Activated naive CD4-positive, alpha-beta T cell treated with anti-CD3 and anti-CD28 coated beads, Interleukin-2, amount 10 ng/mL, durations not matched to agents 7 days and 5 days (primary cell): Measurements from ENCODE around the gene XXYLT1.
"Not testable (repeated sequence)": the region's sequence is repeated elsewhere in the genome, so short reads cannot be mapped to it uniquely, and the experiment has no call there.

Experiments
- CTCF ChIA-PET: fragments of 350-600 bp; sonication (Branson Sonifier 250); formaldehyde crosslinking; loops from one replicate; lab custom pipeline; 2021; ENCODE audit warnings: antibody characterized with exemption; lab: Charles Lee
- DNase-seq: peaks from one replicate; pipeline ENCODE4 v3.0.0-alpha.2; 2020
- H3K27ac Mint-ChIP-seq: one replicate; pipeline ENCODE4 v1.8.0; 2021; ENCODE audit warnings: mild to moderate bottlenecking, moderate library complexity, mixed read lengths
- H3K27me3 Mint-ChIP-seq: one replicate; pipeline ENCODE4 v1.8.0; 2021; ENCODE audit warnings: mild to moderate bottlenecking, mixed read lengths
- H3K36me3 Mint-ChIP-seq: one replicate; pipeline ENCODE4 v1.8.0; 2021; ENCODE audit warnings: mixed read lengths
- H3K4me1 Mint-ChIP-seq: one replicate; pipeline ENCODE4 v1.8.0; 2021; ENCODE audit warnings: mixed read lengths
- H3K4me3 Mint-ChIP-seq: one replicate; pipeline ENCODE4 v1.8.0; 2021; ENCODE audit warnings: mild to moderate bottlenecking, moderate library complexity, mixed read lengths
- H3K9me3 Mint-ChIP-seq: one replicate; pipeline ENCODE4 v1.8.0; 2021; ENCODE audit warnings: mixed read lengths

Gene XXYLT1

GRCh38 chr3:195238586-195239118 lies 32.3 kb downstream of the XXYLT1 start:
- CTCF ChIA-PET, result no interaction called here
- Mint-ChIP-seq H3K27ac (no peak overlapping the region), H3K36me3 (peaks cover 8% of the 10 kb centered on the region), H3K4me1 (no peaks in the 10 kb centered on the region), H3K4me3 (no peak overlapping the region), H3K9me3 (peaks cover 16% of the 10 kb centered on the region), H3K27me3 (no peaks in the 10 kb centered on the region)
- DNase-seq, result peak; percentile 16

DNA sequence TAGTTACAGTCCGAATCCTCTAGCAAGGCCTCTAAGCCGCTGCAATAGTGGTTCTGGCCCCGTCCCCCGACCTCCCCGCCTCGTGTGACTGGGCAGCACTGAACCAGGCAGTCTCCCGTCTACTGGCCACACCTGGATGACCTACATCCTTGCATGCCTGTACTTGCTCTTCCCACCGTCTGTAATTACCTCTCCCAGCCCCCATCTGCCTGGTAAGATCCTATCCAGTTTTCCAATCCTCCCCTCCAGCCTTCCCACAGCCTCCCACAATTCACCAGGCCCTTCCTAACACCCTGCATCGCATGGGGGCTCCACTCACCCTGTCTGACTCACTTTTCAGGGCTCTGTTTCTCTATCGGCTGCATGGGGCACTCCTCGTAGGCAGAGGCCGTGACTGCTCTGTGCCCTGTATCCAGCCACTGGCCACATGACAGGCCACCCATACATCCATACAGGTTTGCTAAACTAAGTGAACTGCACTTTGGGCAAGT lies 32.8 kb downstream of the XXYLT1 start:
- Mint-ChIP-seq H3K27ac (no peak overlapping the region), H3K27me3 (no peaks in the 10 kb centered on the region), H3K9me3 (peaks cover 16% of the 10 kb centered on the region), H3K36me3 (peaks cover 8% of the 10 kb centered on the region), H3K4me1 (no peaks in the 10 kb centered on the region), H3K4me3 (no peak overlapping the region)
- DNase-seq, result peak; percentile 7
- CTCF ChIA-PET, result no interaction called here

- Mint-ChIP-seq H3K9me3 (peaks cover 16% of the 10 kb centered on the region), H3K4me1 (no peaks in the 10 kb centered on the region), H3K27ac (no peak overlapping the region), H3K36me3 (peaks cover 8% of the 10 kb centered on the region), H3K27me3 (no peaks in the 10 kb centered on the region), H3K4me3 (no peak overlapping the region)
- DNase-seq, result no peak
- CTCF ChIA-PET, result no interaction called here
Measured at GRCh38 chr3:195236801-195237570, 34.0 kb downstream of the XXYLT1 start.

- H3K9me3 Mint-ChIP-seq, result peaks cover 16% of the 10 kb centered on the region
- no peak overlapping the region for H3K27ac Mint-ChIP-seq
- peaks cover 8% of the 10 kb centered on the region for H3K36me3 Mint-ChIP-seq
- H3K4me3 Mint-ChIP-seq, result no peak overlapping the region
- peak; percentile 5 for DNase-seq
- no peaks in the 10 kb centered on the region for H3K27me3 Mint-ChIP-seq
- H3K4me1 Mint-ChIP-seq, result no peaks in the 10 kb centered on the region
- CTCF ChIA-PET, result no interaction called here
Measured at GRCh38 chr3:195236076-195236798, 34.7 kb downstream of the XXYLT1 start.

GRCh38 chr3:195230244-195230643 lies 40.7 kb downstream of the XXYLT1 start:
- DNase-seq, result no peak
- H3K27me3 Mint-ChIP-seq, result no peaks in the 10 kb centered on the region
- peaks cover 3% of the 10 kb centered on the region for H3K4me1 Mint-ChIP-seq
- H3K36me3 Mint-ChIP-seq, result peaks cover 2% of the 10 kb centered on the region
- no peak overlapping the region for H3K27ac Mint-ChIP-seq
- peaks cover 2% of the 10 kb centered on the region for H3K9me3 Mint-ChIP-seq
- CTCF ChIA-PET, result no interaction called here
- no peak overlapping the region for H3K4me3 Mint-ChIP-seq

GRCh38 chr3:195228886-195229285 lies 42.1 kb downstream of the XXYLT1 start:
- H3K4me1 Mint-ChIP-seq, H3K27ac Mint-ChIP-seq, CTCF ChIA-PET, DNase-seq, H3K27me3 Mint-ChIP-seq, H3K36me3 Mint-ChIP-seq, H3K9me3 Mint-ChIP-seq, H3K4me3 Mint-ChIP-seq: not testable (repeated sequence)

DNA sequence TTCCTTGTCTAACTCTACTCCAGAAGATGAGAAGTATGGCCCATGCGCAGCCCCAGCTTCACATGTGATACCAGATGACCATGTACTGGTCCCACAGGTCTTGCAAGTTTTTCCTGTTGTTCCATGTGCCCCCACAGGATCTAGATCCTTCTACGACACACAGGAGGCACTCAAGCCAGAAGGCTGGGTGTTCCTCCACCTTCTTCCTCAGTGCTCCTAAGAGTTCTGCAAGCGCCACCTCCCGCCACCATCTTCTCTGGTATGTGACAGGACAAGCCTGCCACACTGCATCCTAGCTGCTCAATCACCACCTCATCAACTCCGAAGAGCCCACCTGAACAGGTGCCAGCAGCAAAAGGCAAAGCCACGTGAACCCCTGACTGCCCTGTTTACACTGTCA lies 43.1 kb downstream of the XXYLT1 start:
- no peaks in the 10 kb centered on the region for H3K9me3 Mint-ChIP-seq
- no peak for DNase-seq
- no peak overlapping the region for H3K4me3 Mint-ChIP-seq
- H3K27me3 Mint-ChIP-seq, result no peaks in the 10 kb centered on the region
- H3K4me1 Mint-ChIP-seq, result peaks cover 3% of the 10 kb centered on the region
- CTCF ChIA-PET, result no interaction called here
- H3K36me3 Mint-ChIP-seq, result peaks cover 2% of the 10 kb centered on the region
- H3K27ac Mint-ChIP-seq, result no peak overlapping the region

- H3K27me3 Mint-ChIP-seq, result no peaks in the 10 kb centered on the region
- no peak overlapping the region for H3K27ac Mint-ChIP-seq
- H3K4me1 Mint-ChIP-seq, result peaks cover 3% of the 10 kb centered on the region
- no peaks in the 10 kb centered on the region for H3K9me3 Mint-ChIP-seq
- peaks cover 2% of the 10 kb centered on the region for H3K36me3 Mint-ChIP-seq
- H3K4me3 Mint-ChIP-seq, result no peak overlapping the region
- CTCF ChIA-PET, result no interaction called here
- DNase-seq, result no peak
Measured at GRCh38 chr3:195226900-195227447, 44.0 kb downstream of the XXYLT1 start.

DNA sequence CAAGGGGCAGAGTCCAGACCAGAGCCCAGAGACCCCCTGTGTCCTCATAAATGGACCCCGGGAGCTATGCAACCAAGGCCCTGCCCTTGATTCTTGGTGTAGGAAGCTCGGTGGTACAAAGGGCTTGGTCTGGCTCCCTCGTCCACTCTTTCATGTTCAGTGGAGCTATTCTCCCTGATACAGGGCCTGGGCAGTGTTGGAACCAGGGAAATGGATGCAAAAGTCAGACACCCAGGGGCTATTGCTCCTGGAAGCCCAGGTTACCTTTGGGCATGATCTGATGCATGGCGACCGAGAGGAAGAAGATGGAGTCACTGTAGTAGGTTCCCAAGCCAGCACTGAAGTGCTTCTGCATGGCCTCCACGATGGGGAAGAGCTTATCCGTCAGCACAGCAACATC lies 44.5 kb downstream of the XXYLT1 start:
- H3K27me3 Mint-ChIP-seq, result no peaks in the 10 kb centered on the region
- no peak overlapping the region for H3K27ac Mint-ChIP-seq
- peaks cover 2% of the 10 kb centered on the region for H3K36me3 Mint-ChIP-seq
- H3K4me3 Mint-ChIP-seq, result no peak overlapping the region
- CTCF ChIA-PET, result no interaction called here
- DNase-seq, result no peak
- no peaks in the 10 kb centered on the region for H3K9me3 Mint-ChIP-seq
- H3K4me1 Mint-ChIP-seq, result peaks cover 3% of the 10 kb centered on the region

DNA sequence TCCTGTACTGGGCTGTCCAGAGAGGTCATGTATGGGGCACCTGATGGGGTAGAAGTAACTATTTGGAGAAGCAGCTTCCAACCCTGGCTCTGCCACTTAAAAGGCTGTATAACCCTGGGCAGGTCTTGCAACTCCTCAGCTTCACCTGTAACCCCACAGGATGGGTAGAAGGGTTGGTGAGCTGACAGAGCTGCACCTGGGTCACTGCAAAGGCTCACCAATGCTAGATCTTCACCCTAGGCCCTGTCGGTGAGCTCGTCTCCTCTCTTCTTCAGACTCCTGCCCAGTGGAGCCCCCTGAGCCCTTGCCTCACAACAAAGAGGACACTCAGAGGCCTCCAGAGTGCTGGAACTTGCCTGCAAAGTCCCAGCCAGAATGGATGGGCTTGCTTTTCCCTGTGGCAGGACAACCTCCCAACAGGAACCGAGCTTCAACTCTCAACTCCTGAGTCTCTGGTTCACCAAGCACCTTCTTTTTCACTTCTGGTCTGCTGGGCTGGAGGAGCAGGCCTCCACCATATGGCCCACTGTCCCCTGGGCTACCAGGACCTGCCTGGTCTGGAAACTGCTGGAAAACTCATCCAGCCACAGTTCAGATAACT lies 45.9 kb downstream of the XXYLT1 start:
- DNase-seq, result no peak
- CTCF ChIA-PET, result interaction anchor here (1.0 kb wide), 1 partner anchor 753 kb away, joined by 3 read pairs; no protein-coding TSS in a partner anchor
- peaks cover 2% of the 10 kb centered on the region for H3K36me3 Mint-ChIP-seq
- H3K27ac Mint-ChIP-seq, result no peak overlapping the region
- H3K4me1 Mint-ChIP-seq, result peaks cover 3% of the 10 kb centered on the region
- H3K4me3 Mint-ChIP-seq, result no peak overlapping the region
- H3K9me3 Mint-ChIP-seq, result no peaks in the 10 kb centered on the region
- H3K27me3 Mint-ChIP-seq, result no peaks in the 10 kb centered on the region

DNA sequence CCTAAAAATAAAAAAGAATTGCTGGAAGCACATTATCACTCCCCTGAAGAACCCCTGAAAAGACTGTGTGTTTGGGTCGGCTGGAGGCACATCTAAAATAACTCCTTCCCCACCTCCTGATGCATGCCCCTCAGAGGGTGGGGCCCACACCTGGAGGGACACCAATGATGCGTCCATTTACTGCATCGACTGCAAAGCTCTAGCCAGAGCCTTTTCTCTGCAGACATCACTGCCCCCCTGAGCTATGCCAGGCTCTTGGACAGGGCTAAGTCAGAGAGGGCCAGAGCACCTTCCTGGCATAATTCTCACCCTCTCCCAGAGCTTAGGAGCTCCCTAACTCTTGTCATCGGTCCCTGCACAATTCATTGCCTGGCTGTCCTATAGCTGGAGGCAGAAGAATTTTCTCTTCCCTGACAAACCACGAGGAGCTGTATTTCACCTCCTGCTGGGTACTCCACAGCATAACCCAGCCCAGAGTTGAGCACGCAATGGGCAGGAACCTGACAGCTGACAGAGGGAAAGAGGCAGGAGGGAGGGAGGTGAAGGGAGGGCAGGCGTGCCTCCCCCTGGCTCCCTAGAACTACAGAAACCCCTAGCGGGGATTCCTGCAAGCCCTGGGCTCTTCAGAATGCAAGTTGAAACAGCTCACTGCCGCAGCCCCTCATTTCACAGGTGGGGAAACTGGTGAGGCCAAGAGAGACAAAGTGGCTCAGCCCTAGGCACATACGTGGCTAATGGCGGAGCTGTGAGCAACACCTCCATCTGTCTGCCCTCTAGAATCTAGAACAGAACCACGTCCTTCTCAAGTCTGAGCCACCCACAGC lies 46.6 kb downstream of the XXYLT1 start:
- Mint-ChIP-seq H3K9me3 (no peaks in the 10 kb centered on the region), H3K27ac (no peak overlapping the region), H3K27me3 (no peaks in the 10 kb centered on the region), H3K4me3 (no peak overlapping the region), H3K4me1 (peaks cover 3% of the 10 kb centered on the region), H3K36me3 (peaks cover 2% of the 10 kb centered on the region)
- CTCF ChIA-PET, result interaction anchor here (1.0 kb wide), 1 partner anchor 752 kb away, joined by 3 read pairs; no protein-coding TSS in a partner anchor
- no peak for DNase-seq

GRCh38 chr3:195221876-195222617 lies 48.9 kb downstream of the XXYLT1 start:
- Mint-ChIP-seq H3K27ac (no peak overlapping the region), H3K36me3 (peaks cover 5% of the 10 kb centered on the region), H3K4me1 (peaks cover 3% of the 10 kb centered on the region), H3K4me3 (no peak overlapping the region), H3K27me3 (no peaks in the 10 kb centered on the region), H3K9me3 (peaks cover 3% of the 10 kb centered on the region)
- CTCF ChIA-PET, result interaction anchor here (0.9 kb wide), 1 partner anchor 49 kb away, joined by 3 read pairs; the partner anchor contains the start of gene XXYLT1
- no peak for DNase-seq
